T-helper 2 cell treated with Interferon-gamma antibody and Interleukin-4, amounts not matched to agents 5 μg/mL and 100 μg/mL, for 36 hours (primary cell): Measurements from ENCODE around the gene CDC42SE2.
A peak's percentile ranks its signal among the peaks of the same experiment; 100 is the strongest.
"Not testable (repeated sequence)": the region's sequence is repeated elsewhere in the genome, so short reads cannot be mapped to it uniquely, and the experiment has no call there.

Experiments
- DNase-seq: peaks from one replicate; pipeline ENCODE4 v3.0.0; 2021; ENCODE audit warnings: low spot score
- H3K27ac Mint-ChIP-seq: one replicate; pipeline ENCODE4 v1.8.0; 2021; ENCODE audit warnings: mild to moderate bottlenecking, mixed read lengths
- H3K27me3 Mint-ChIP-seq: one replicate; pipeline ENCODE4 v1.8.0; 2021; ENCODE audit warnings: low read depth, mixed read lengths
- H3K36me3 Mint-ChIP-seq: one replicate; pipeline ENCODE4 v1.8.0; 2021; ENCODE audit warnings: low read depth, mixed read lengths
- H3K4me1 Mint-ChIP-seq: one replicate; pipeline ENCODE4 v1.8.0; 2021; ENCODE audit warnings: low read depth, mixed read lengths
- H3K4me3 Mint-ChIP-seq: one replicate; pipeline ENCODE4 v1.8.0; 2022; ENCODE audit warnings: mild to moderate bottlenecking, moderate library complexity, mixed read lengths
- H3K9me3 Mint-ChIP-seq: one replicate; pipeline ENCODE4 v1.8.0; 2021; ENCODE audit warnings: mixed read lengths

Gene CDC42SE2

GRCh38 chr5:131380238-131380637 lies 116.4 kb downstream of the CDC42SE2 start:
- Mint-ChIP-seq H3K4me1 (peaks cover 76% of the 10 kb centered on the region), H3K27ac (peak overlapping the region; percentile 94), H3K4me3 (peak overlapping the region; percentile 81), H3K36me3 (peaks cover 48% of the 10 kb centered on the region)
- DNase-seq, H3K27me3 Mint-ChIP-seq, H3K9me3 Mint-ChIP-seq: not testable (repeated sequence)

- H3K36me3 Mint-ChIP-seq, result peaks cover 47% of the 10 kb centered on the region
- no peak for DNase-seq
- H3K4me1 Mint-ChIP-seq, result peaks cover 76% of the 10 kb centered on the region
- H3K27ac Mint-ChIP-seq, result peak overlapping the region; percentile 94
- no peaks in the 10 kb centered on the region for H3K27me3 Mint-ChIP-seq
- peak overlapping the region; percentile 81 for H3K4me3 Mint-ChIP-seq
- H3K9me3 Mint-ChIP-seq, result no peaks in the 10 kb centered on the region
These were observed 117.2 kb downstream of the CDC42SE2 start for GRCh38 chr5:131381021-131381420.

GRCh38 chr5:131381777-131382176 lies 117.9 kb downstream of the CDC42SE2 start:
- Mint-ChIP-seq H3K4me3 (peak overlapping the region; percentile 81), H3K27ac (peak overlapping the region; percentile 94), H3K9me3 (no peaks in the 10 kb centered on the region), H3K36me3 (peaks cover 49% of the 10 kb centered on the region), H3K4me1 (peaks cover 76% of the 10 kb centered on the region), H3K27me3 (no peaks in the 10 kb centered on the region)
- DNase-seq, result no peak

GRCh38 chr5:131382407-131383395 lies 118.8 kb downstream of the CDC42SE2 start:
- peak; percentile 59 for DNase-seq
- Mint-ChIP-seq H3K9me3 (no peaks in the 10 kb centered on the region), H3K27ac (peak overlapping the region; percentile 94), H3K4me1 (peaks cover 71% of the 10 kb centered on the region), H3K27me3 (no peaks in the 10 kb centered on the region), H3K36me3 (peaks cover 53% of the 10 kb centered on the region), H3K4me3 (peak overlapping the region; percentile 81)

GRCh38 chr5:131384173-131384572 lies 120.3 kb downstream of the CDC42SE2 start:
- Mint-ChIP-seq H3K36me3 (peaks cover 53% of the 10 kb centered on the region), H3K27ac (peak overlapping the region; percentile 94), H3K4me3 (peak overlapping the region; percentile 81), H3K9me3 (no peaks in the 10 kb centered on the region), H3K4me1 (peaks cover 66% of the 10 kb centered on the region), H3K27me3 (no peaks in the 10 kb centered on the region)
- no peak for DNase-seq

- DNase-seq, result no peak
- Mint-ChIP-seq H3K27me3 (no peaks in the 10 kb centered on the region), H3K9me3 (no peaks in the 10 kb centered on the region), H3K4me1 (peaks cover 69% of the 10 kb centered on the region), H3K4me3 (peak overlapping the region; percentile 39), H3K27ac (peak overlapping the region; percentile 94), H3K36me3 (peaks cover 58% of the 10 kb centered on the region)
These were observed 120.9 kb downstream of the CDC42SE2 start for GRCh38 chr5:131384616-131385214.

GRCh38 chr5:131386124-131386523 lies 122.3 kb downstream of the CDC42SE2 start:
- Mint-ChIP-seq H3K36me3 (peaks cover 66% of the 10 kb centered on the region), H3K4me3 (no peak overlapping the region), H3K9me3 (no peaks in the 10 kb centered on the region)

GRCh38 chr5:131386779-131387178 lies 122.9 kb downstream of the CDC42SE2 start:
- Mint-ChIP-seq H3K27ac (no peak overlapping the region), H3K9me3 (no peaks in the 10 kb centered on the region), H3K4me1 (peaks cover 66% of the 10 kb centered on the region), H3K27me3 (no peaks in the 10 kb centered on the region), H3K4me3 (no peak overlapping the region), H3K36me3 (peaks cover 67% of the 10 kb centered on the region)
- DNase-seq, result no peak

More at GRCh38 chr5:131386124-131386523, 122.3 kb downstream of the CDC42SE2 start:
- Mint-ChIP-seq H3K27me3 (no peaks in the 10 kb centered on the region), H3K27ac (no peak overlapping the region), H3K4me1 (peaks cover 70% of the 10 kb centered on the region)
- no peak for DNase-seq

GRCh38 chr5:131387255-131387654 lies 123.4 kb downstream of the CDC42SE2 start:
- Mint-ChIP-seq H3K4me1 (peaks cover 67% of the 10 kb centered on the region), H3K4me3 (no peak overlapping the region), H3K27me3 (no peaks in the 10 kb centered on the region), H3K9me3 (no peaks in the 10 kb centered on the region), H3K27ac (peak overlapping the region; percentile 55), H3K36me3 (peaks cover 70% of the 10 kb centered on the region)
- DNase-seq, result no peak

- Mint-ChIP-seq H3K27ac (peak overlapping the region; percentile 82), H3K4me3 (peak overlapping the region; percentile 46), H3K4me1 (peaks cover 68% of the 10 kb centered on the region), H3K36me3 (peaks cover 78% of the 10 kb centered on the region), H3K9me3 (no peaks in the 10 kb centered on the region), H3K27me3 (no peaks in the 10 kb centered on the region)
- DNase-seq, result peak; percentile 35
These were observed 125.4 kb downstream of the CDC42SE2 start for GRCh38 chr5:131389096-131389868.

- peaks cover 66% of the 10 kb centered on the region for H3K4me1 Mint-ChIP-seq
- no peak for DNase-seq
- peak overlapping the region; percentile 46 for H3K4me3 Mint-ChIP-seq
- H3K9me3 Mint-ChIP-seq, result no peaks in the 10 kb centered on the region
- H3K27ac Mint-ChIP-seq, result peak overlapping the region; percentile 82
- peaks cover 79% of the 10 kb centered on the region for H3K36me3 Mint-ChIP-seq
- no peaks in the 10 kb centered on the region for H3K27me3 Mint-ChIP-seq
These were observed 126.0 kb downstream of the CDC42SE2 start for GRCh38 chr5:131389869-131390265.

GRCh38 chr5:131392466-131393095 lies 128.7 kb downstream of the CDC42SE2 start:
- Mint-ChIP-seq H3K4me3 (peak overlapping the region; percentile 66), H3K27ac (peak overlapping the region; percentile 89), H3K36me3 (peaks cover 82% of the 10 kb centered on the region), H3K9me3 (no peaks in the 10 kb centered on the region), H3K4me1 (peaks cover 72% of the 10 kb centered on the region), H3K27me3 (no peaks in the 10 kb centered on the region)
- no peak for DNase-seq

- Mint-ChIP-seq H3K4me1 (peaks cover 74% of the 10 kb centered on the region), H3K4me3 (peak overlapping the region; percentile 66), H3K27ac (peak overlapping the region; percentile 89), H3K36me3 (peaks cover 90% of the 10 kb centered on the region), H3K9me3 (no peaks in the 10 kb centered on the region), H3K27me3 (no peaks in the 10 kb centered on the region)
- no peak for DNase-seq
These were observed 129.7 kb downstream of the CDC42SE2 start for GRCh38 chr5:131393498-131393968.
